ENCODE data around the gene SLC38A9.
A peak's percentile ranks its signal among the peaks of the same experiment; 100 is the strongest.

The SLC38A9 gene

GRCh38 chr5:55583578-55583977 lies 128.5 kb downstream of the SLC38A9 start:
- TF ChIP-seq CTCF (IDR thresholded peaks at IDR 0.05) (no peak), ZFX (IDR thresholded peaks at IDR 0.05; ENCODE audit: borderline replicate concordance) (no peak)
- H3K27ac ChIP-seq, result no peak overlapping the region

- TF ChIP-seq ZFX (IDR thresholded peaks at IDR 0.05; ENCODE audit: borderline replicate concordance), result no peak
- TF ChIP-seq CTCF (IDR thresholded peaks at IDR 0.05), result no peak
Measured at GRCh38 chr5:55582256-55582655, 129.9 kb downstream of the SLC38A9 start.

GRCh38 chr5:55580042-55580441 lies 132.1 kb downstream of the SLC38A9 start:
- TF ChIP-seq CTCF (IDR thresholded peaks at IDR 0.05) (no peak), ZFX (IDR thresholded peaks at IDR 0.05; ENCODE audit: borderline replicate concordance) (no peak)
- H3K27ac ChIP-seq, result no peak overlapping the region

More at GRCh38 chr5:55582256-55582655, 129.9 kb downstream of the SLC38A9 start:
- H3K27ac ChIP-seq, result no peak overlapping the region

- TF ChIP-seq CTCF (IDR thresholded peaks at IDR 0.05) (no peak), ZFX (IDR thresholded peaks at IDR 0.05; ENCODE audit: borderline replicate concordance) (no peak)
- H3K27ac ChIP-seq, result no peak overlapping the region
Measured at GRCh38 chr5:55578771-55579170, 133.4 kb downstream of the SLC38A9 start.

GRCh38 chr5:55577353-55578060 lies 134.6 kb downstream of the SLC38A9 start:
- H3K27ac ChIP-seq, result peak overlapping the region; percentile 95

GRCh38 chr5:55576661-55577060 lies 135.5 kb downstream of the SLC38A9 start:
- TF ChIP-seq ZFX (IDR thresholded peaks at IDR 0.05; ENCODE audit: borderline replicate concordance) (no peak), CTCF (IDR thresholded peaks at IDR 0.05) (no peak)
- peak overlapping the region; percentile 95 for H3K27ac ChIP-seq

More at GRCh38 chr5:55577353-55578060, 134.6 kb downstream of the SLC38A9 start:
- TF ChIP-seq CTCF (IDR thresholded peaks at IDR 0.05) (no peak), ZFX (IDR thresholded peaks at IDR 0.05; ENCODE audit: borderline replicate concordance) (no peak)
